Endothelial cell of umbilical vein (primary cell): ENCODE results near the gene AKNA. TPM values are rescaled to one million over a fixed set of nuclear protein-coding genes. Genes with fewer than 3 reads are reported as not detected.

Experiments
- BruUV-seq: library from RNA; stranded (reverse); fragments of 400-500 nt; replicated peaks from 2 replicates; lab custom pipeline; 2021; lab: Mats Ljungman, UMichigan
- CTCF ChIA-PET: fragments of 300-600, 350-600 bp; sonication (Branson Sonifier 250); formaldehyde crosslinking; loops from one replicate; lab custom pipeline; 2021; ENCODE audit warnings: antibody characterized with exemption, inconsistent platforms; lab: Charles Lee
- POLR2A ChIA-PET: fragments of 300-600, 350-600 bp; sonication (Branson Sonifier 250); formaldehyde crosslinking; loops from one replicate; lab custom pipeline; 2021; ENCODE audit warnings: antibody characterized with exemption, inconsistent platforms; lab: Charles Lee
- DNase-seq: peaks from one replicate; pipeline ENCODE4 v3.0.0-alpha.2; 2011; ENCODE audit warnings: low read depth, low spot score
- FAIRE-seq: peaks from 2 replicates; lab custom pipeline; 2011; peaks lifted over from hg19 to GRCh38; lab: Jason Lieb, UNC
- H2AFZ ChIP-seq: 2 replicates; pipeline ENCODE4 v1.6.0; 2012; ENCODE audit warnings: low read depth, low read length, control low read depth, inconsistent platforms
- H3K27ac ChIP-seq: 2 replicates; pipeline ENCODE4 v1.5.1; 2011; ENCODE audit warnings: low read depth, mild to moderate bottlenecking, control low read depth, low read length, moderate library complexity; ENCODE audit not compliant: insufficient read depth
- H3K27me3 ChIP-seq, 2 experiments: 2 replicates each; pipeline versions ENCODE4 v1.6.0 to v1.6.1; 2011; ENCODE audit warnings: low read length in 2 of 2, mixed read lengths in 1 of 2; ENCODE audit not compliant: control insufficient read depth in 2 of 2, insufficient read depth in 2 of 2
- H3K36me3 ChIP-seq, 2 experiments: 2 replicates in 1 of 2; 3 replicates in 1 of 2; pipeline ENCODE4 v1.5.1; 2011; ENCODE audit warnings: low read length in 2 of 2, mild to moderate bottlenecking in 1 of 2, moderate library complexity in 1 of 2; ENCODE audit not compliant: control insufficient read depth in 2 of 2, insufficient read depth in 2 of 2; ENCODE audit errors: extremely low read depth in 1 of 2
- H3K4me1 ChIP-seq: 3 replicates; pipeline ENCODE4 v1.5.1; 2011; ENCODE audit warnings: mild to moderate bottlenecking, low read length; ENCODE audit not compliant: control insufficient read depth, insufficient read depth; ENCODE audit errors: extremely low read depth
- H3K4me2 ChIP-seq: 2 replicates; pipeline ENCODE4 v1.6.1; 2011; ENCODE audit warnings: low read length, control low read depth, mixed read lengths; ENCODE audit not compliant: insufficient read depth
- H3K4me3 ChIP-seq, 3 experiments: fragments of 200-600 bp in 1 of 3; sonication (generic), shearing (Covaris generic) in 1 of 3; replicated peaks in 1 of 3; 2 replicates each; pipeline ENCODE4 v1.5.1; 2011 to 2016; ENCODE audit warnings: control low read depth in 3 of 3, low read length in 3 of 3, mild to moderate bottlenecking in 2 of 3, inconsistent platforms in 1 of 3, low read depth in 1 of 3, moderate library complexity in 1 of 3; ENCODE audit not compliant: insufficient read depth in 1 of 3
- H3K79me2 ChIP-seq: 2 replicates; pipeline ENCODE4 v1.6.0; 2012; ENCODE audit warnings: low read length, inconsistent platforms; ENCODE audit not compliant: control insufficient read depth, insufficient read depth
- H3K9ac ChIP-seq: replicated peaks from 2 replicates; pipeline ENCODE3; 2011; ENCODE audit warnings: low read length, control low read depth; ENCODE audit not compliant: insufficient read depth; ENCODE audit errors: extremely low read depth
- H3K9me1 ChIP-seq: replicated peaks from 3 replicates; pipeline ENCODE4 v1.6.0; 2011; ENCODE audit warnings: mild to moderate bottlenecking, low read length; ENCODE audit not compliant: control insufficient read depth, insufficient read depth; ENCODE audit errors: extremely low read depth
- H3K9me3 ChIP-seq: replicated peaks from 2 replicates; pipeline ENCODE4 v1.5.1; 2012; ENCODE audit warnings: low read length, inconsistent platforms; ENCODE audit not compliant: control insufficient read depth, insufficient read depth
- H4K20me1 ChIP-seq: replicated peaks from 2 replicates; pipeline ENCODE3; 2011; ENCODE audit warnings: mild to moderate bottlenecking, low read length; ENCODE audit not compliant: control insufficient read depth, insufficient read depth; ENCODE audit errors: extremely low read depth
- EZH2 ChIP-seq: IDR thresholded peaks from 2 replicates; pipeline ENCODE4 v1.6.1; 2012; ENCODE audit warnings: borderline replicate concordance, low read depth, mild to moderate bottlenecking, moderate library complexity, low read length, inconsistent platforms; ENCODE audit not compliant: severe bottlenecking
- FOS ChIP-seq: IDR thresholded peaks from 2 replicates; pipeline ENCODE4 v1.6.1; 2011; ENCODE audit warnings: mild to moderate bottlenecking, low read length, moderate library complexity, borderline replicate concordance; ENCODE audit not compliant: insufficient read depth
- GATA2 ChIP-seq: IDR thresholded peaks from 2 replicates; pipeline ENCODE4 v1.7.0; 2011; ENCODE audit warnings: low read depth, mild to moderate bottlenecking, moderate library complexity, mixed read lengths, low read length; ENCODE audit not compliant: insufficient read length, insufficient read depth
- JUN ChIP-seq: IDR thresholded peaks from 2 replicates; pipeline ENCODE4 v1.6.1; 2011; ENCODE audit warnings: borderline replicate concordance, low read depth; ENCODE audit not compliant: insufficient read length, insufficient read depth
- MYC ChIP-seq: IDR thresholded peaks from one replicate; pipeline ENCODE4 v1.6.1; 2011; ENCODE audit warnings: mild to moderate bottlenecking, low read depth, low read length
- POLR2A ChIP-seq: IDR thresholded peaks from 2 replicates; pipeline ENCODE4 v1.6.1; 2012; ENCODE audit warnings: low read depth, mild to moderate bottlenecking, control low read depth, low read length
- POLR2AphosphoS5 ChIP-seq: IDR thresholded peaks from 2 replicates; pipeline ENCODE4 v1.6.1; 2012; ENCODE audit warnings: low read depth, mild to moderate bottlenecking, control low read depth, low read length, moderate library complexity; ENCODE audit not compliant: insufficient read depth
- dilution Hi-C: fragments of 300-500 bp; cut with MboI; formaldehyde crosslinking; loops from one replicate; pipeline ENCODE4 v1.15.0; 2019; ENCODE audit warnings: low sequenced_read_pairs; ENCODE audit not compliant: extremely low pct_ligation_motif_present
- intact Hi-C: fragments of 100-400 bp; cut with micrococcal nuclease; formaldehyde crosslinking; loops from one replicate; pipeline ENCODE4 v1.10.0; 2022
- polyA plus RNA-seq, 4 experiments: library from polyadenylated mRNA; depleted of rRNA in 3 of 4; stranded (reverse) in 3 of 4; unstranded in 1 of 4; fragments of >200 nt; gene quantifications; 2 replicates each; pipeline versions ENCODE4 v1.2.1 to v1.2.3, GENCODE V29; 2011 to 2012; ENCODE audit warnings: missing spikeins in 1 of 4
- total RNA-seq: library from RNA; stranded (reverse); gene quantifications from 2 replicates; pipeline ENCODE4 v1.2.3, GENCODE V29; 2021
- TF ChIP-seq, protein P1 (sequence below), 2 donors: IDR thresholded peaks; 1 replicate in 1 of 2; 2 replicates in 1 of 2; pipeline ENCODE4 v1.5.1; 2011; ENCODE audit warnings: low read length in 2 of 2, mild to moderate bottlenecking in 2 of 2, moderate library complexity in 2 of 2, control low read depth in 1 of 2, inconsistent platforms in 1 of 2, low read depth in 1 of 2; ENCODE audit not compliant: insufficient read depth in 1 of 2; ENCODE audit errors: extremely low read depth in 1 of 2
- TF ChIP-seq, protein P2 (sequence below): IDR thresholded peaks from 2 replicates; pipeline ENCODE4 v1.6.1; 2011; ENCODE audit not compliant: insufficient read depth, insufficient read length

The AKNA gene
- total and polyA plus RNA-seq, 2 donors (not counting 3 experiments of a cell fraction or from before 2014, with no cell fraction given) = 11.3 to 22.4 TPM

DNA sequence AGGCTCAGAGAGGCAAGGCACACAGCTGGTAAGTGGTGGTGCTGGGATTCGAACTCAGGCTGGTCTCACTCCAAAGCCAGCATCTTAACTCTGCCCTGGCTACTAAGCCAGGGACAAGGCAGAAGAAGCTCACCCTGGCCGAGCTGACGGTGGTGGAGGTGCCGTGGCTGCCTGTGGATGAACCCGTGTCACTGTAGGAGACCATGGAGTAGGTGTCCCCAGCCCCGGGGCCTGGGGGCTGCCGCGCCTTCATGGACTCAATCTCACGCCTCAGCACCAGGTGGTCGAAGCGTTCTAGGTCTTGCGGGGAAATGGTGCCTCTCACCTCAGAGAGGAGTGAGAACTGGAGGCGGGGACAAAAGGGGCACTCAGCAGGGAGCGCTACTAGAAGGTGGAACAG, 35.4 kb upstream of the AKNA start:
- H3K36me3 ChIP-seq = no peaks in the 10 kb centered on the region
- H3K4me2 ChIP-seq = no peak overlapping the region
- H3K27me3 ChIP-seq = peaks cover 0 to 3% of the 10 kb centered on the region in 2 experiments
- POLR2A ChIA-PET = no interaction called here
- no peaks in the 10 kb centered on the region for H3K9me1 ChIP-seq
- FAIRE-seq = no peak
- no peak overlapping the region for H3K9ac ChIP-seq
- no peak overlapping the region for H3K27ac ChIP-seq
- H2AFZ ChIP-seq = no peak overlapping the region
- H3K4me1 ChIP-seq = no peaks in the 10 kb centered on the region
- dilution Hi-C loops (no loop called here), intact Hi-C loops (no loop called here)
- no TSS peak for BruUV-seq
- no peaks in the 10 kb centered on the region for H3K79me2 ChIP-seq
- H3K4me3 ChIP-seq = no peak overlapping the region
- no peaks in the 10 kb centered on the region for H3K9me3 ChIP-seq
- DNase-seq = no peak
- CTCF ChIA-PET = no interaction called here
- no peak for TF ChIP-seq JUN
- no peak for TF ChIP-seq MYC
- TF ChIP-seq GATA2 = no peak
- H4K20me1 ChIP-seq = no peaks in the 10 kb centered on the region

DNA sequence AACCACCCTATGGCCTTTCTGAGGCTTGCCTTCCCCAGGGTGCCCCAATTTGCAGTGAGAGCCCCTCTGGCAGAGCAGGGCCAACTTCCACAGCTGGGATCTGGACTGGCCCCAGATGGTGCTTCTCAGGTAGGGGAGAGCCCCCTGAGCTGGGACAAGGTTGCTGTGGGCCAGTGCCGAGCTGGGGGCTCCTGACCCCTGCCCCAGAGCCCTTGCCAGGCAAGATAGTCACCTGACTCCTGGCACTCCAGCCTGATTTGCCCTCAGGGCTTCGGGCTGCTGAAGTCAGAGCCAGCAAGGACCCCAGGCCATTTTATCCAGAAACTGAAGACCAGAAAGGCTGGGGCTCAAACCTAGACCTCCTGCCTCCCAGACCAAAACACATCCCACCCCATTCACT, 33.4 kb upstream of the AKNA start:
- no peak overlapping the region for H3K9ac ChIP-seq
- H3K27me3 ChIP-seq = peaks cover 0 to 3% of the 10 kb centered on the region in 2 experiments
- BruUV-seq = no TSS peak
- H3K79me2 ChIP-seq = no peaks in the 10 kb centered on the region
- DNase-seq (no peak), FAIRE-seq (no peak)
- H3K4me2 ChIP-seq = no peak overlapping the region
- intact Hi-C loops = no loop called here
- H3K4me1 ChIP-seq = no peaks in the 10 kb centered on the region
- CTCF ChIA-PET = interaction anchor here (1.4 kb wide), 1 partner anchor 232 kb away, joined by 4 read pairs; no protein-coding TSS in a partner anchor
- H4K20me1 ChIP-seq = no peaks in the 10 kb centered on the region
- no peaks in the 10 kb centered on the region for H3K9me3 ChIP-seq
- POLR2A ChIA-PET = no interaction called here
- TF ChIP-seq, protein P1, sequence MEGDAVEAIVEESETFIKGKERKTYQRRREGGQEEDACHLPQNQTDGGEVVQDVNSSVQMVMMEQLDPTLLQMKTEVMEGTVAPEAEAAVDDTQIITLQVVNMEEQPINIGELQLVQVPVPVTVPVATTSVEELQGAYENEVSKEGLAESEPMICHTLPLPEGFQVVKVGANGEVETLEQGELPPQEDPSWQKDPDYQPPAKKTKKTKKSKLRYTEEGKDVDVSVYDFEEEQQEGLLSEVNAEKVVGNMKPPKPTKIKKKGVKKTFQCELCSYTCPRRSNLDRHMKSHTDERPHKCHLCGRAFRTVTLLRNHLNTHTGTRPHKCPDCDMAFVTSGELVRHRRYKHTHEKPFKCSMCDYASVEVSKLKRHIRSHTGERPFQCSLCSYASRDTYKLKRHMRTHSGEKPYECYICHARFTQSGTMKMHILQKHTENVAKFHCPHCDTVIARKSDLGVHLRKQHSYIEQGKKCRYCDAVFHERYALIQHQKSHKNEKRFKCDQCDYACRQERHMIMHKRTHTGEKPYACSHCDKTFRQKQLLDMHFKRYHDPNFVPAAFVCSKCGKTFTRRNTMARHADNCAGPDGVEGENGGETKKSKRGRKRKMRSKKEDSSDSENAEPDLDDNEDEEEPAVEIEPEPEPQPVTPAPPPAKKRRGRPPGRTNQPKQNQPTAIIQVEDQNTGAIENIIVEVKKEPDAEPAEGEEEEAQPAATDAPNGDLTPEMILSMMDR (IDR thresholded peaks at IDR 0.05; ENCODE audit: extremely low read depth in 1 of 2, insufficient read depth in 1 of 2, low read depth in 1 of 2, low read length in 2 of 2) = no peak
- TF ChIP-seq JUN (no peak), GATA2 (no peak), MYC (no peak), POLR2A (no peak), EZH2 (no peak), POLR2AphosphoS5 (no peak), FOS (no peak)
- TF ChIP-seq, protein P2, sequence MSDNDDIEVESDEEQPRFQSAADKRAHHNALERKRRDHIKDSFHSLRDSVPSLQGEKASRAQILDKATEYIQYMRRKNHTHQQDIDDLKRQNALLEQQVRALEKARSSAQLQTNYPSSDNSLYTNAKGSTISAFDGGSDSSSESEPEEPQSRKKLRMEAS = no peak
- H3K9me1 ChIP-seq = no peaks in the 10 kb centered on the region
- no peak overlapping the region for H3K27ac ChIP-seq
- H2AFZ ChIP-seq = no peak overlapping the region
- dilution Hi-C loops = no loop called here
- no peak overlapping the region for H3K4me3 ChIP-seq
- H3K36me3 ChIP-seq = no peaks in the 10 kb centered on the region
